Globus pallidus (tissue), 1 donor: Measurements from ENCODE around the gene HCAR3.

Experiments
- DNase-seq: peaks from one replicate; pipeline ENCODE4 v3.0.0-alpha.2; 2015; ENCODE audit warnings: low spot score

Gene HCAR3

GRCh38 chr12:122669397-122670070, 47.1 kb downstream of the HCAR3 start:
- DNase-seq, result no peak

DNA sequence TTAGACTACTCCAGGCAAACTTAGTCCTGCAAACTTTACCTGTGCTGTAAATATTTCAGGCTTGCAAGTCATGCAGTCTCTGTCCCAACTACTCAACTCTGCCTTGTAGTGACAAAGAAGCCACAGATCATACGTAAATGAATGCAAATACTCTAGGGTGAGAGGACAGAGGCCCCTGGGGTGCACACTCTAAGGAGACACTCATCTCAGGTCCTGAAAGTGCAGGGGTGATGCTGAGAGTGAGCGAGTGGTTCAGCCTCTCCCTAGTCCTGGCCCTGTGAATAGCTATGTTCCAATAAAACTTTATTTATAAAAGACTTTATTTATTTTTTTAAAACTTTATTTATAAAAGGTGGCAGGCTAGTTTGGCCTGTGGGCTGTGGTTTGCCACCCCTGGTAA, 48.3 kb downstream of the HCAR3 start:
- DNase-seq, result no peak

- no peak for DNase-seq
Measured at GRCh38 chr12:122665759-122666158, 50.9 kb downstream of the HCAR3 start.

DNA sequence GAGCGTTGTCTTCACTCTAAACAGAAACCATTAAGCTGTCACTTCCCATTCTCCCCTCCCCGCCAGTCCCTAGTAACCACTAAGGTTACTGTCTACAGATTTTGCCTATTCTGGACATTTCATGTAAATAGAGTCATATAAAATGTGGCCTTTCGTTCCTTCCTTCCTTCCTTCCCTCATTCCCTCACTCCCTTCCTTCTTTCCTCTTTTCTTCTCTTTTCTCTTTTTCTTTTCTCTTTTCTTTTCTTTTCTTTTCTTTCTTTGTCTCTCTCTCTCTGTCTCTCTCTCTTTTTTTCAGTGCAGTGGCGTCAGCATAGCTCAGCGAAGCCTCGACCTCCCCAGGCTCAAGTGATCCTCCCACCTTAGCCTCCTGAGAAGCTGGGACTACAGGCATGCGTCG, 51.3 kb downstream of the HCAR3 start:
- DNase-seq, result no peak
